DMS153 treated with DMSO at 0.1 percent for 48 hours (cell line): ENCODE measurements around the gene RPN1.
"Not testable (repeated sequence)": the region's sequence is repeated elsewhere in the genome, so short reads cannot be mapped to it uniquely, and the experiment has no call there.

ENCODE experiments used
- DNase-seq: peaks from one replicate; lab custom pipeline; 2025; ENCODE audit not compliant: unreplicated experiment; lab: John Stamatoyannopoulos, UW

RPN1 gene

DNA sequence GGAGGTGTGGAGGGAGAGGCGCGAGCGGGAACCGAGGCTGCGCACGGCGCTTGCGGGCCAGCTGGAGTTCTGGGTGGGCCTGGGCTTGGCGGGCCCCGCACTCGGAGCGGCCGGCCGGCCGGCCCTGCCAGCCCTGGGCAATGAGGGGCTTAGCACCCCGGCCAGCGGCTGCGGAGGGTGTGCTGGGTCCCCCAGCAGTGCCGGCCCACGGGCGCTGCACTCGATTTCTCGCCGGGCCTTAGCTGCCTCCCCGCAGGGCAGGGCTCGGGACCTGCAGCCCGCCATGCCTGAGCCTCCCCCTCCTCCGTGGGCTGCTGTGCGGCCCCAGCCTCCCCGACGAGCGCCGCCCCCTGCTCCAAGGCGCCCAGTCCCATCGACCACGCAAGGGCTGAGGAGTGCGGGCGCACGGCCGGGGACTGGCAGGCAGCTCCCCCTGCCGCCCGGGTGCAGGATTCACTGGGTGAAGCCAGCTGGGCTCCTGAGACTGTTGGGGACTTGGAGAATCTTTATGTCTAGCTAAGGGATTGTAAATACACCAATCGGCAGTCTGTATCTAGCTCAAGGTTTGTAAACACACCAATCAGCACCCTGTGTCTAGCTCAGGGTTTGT is 2.9 kb upstream of the RPN1 start:
- not testable (repeated sequence) for DNase-seq

DNA sequence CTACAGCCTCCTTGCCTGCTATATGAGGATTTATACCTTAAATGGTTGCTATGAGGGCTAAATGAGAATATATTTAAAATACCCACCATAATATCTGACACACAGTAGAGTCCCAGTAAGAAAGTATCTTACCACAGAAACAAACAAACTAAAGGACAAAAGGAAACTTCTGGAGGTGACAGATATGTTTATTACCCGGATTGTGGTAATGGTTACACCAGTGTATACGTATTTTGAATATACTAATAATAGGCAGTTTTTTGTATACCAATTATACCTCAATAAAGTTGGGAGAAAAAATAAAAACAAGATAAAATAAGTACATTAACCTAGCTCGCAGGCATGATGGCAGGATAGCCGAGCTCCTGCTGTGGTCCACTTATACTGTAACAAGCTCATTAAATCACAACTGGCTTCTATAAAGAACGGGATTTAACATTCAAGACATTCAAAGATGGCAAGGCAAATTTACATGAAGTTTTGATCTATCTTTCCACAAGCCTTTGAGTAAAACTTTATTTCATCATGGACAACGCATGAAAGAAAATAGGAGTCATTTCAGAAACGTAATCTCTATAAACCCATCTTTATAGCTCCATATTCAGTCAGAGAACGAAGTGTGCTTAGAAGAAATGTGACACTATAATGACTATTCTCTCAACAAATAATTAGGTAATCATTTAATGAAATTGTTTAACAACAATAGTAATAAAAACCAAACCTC is 1.5 kb downstream of the RPN1 start:
- DNase-seq: no peak

DNA sequence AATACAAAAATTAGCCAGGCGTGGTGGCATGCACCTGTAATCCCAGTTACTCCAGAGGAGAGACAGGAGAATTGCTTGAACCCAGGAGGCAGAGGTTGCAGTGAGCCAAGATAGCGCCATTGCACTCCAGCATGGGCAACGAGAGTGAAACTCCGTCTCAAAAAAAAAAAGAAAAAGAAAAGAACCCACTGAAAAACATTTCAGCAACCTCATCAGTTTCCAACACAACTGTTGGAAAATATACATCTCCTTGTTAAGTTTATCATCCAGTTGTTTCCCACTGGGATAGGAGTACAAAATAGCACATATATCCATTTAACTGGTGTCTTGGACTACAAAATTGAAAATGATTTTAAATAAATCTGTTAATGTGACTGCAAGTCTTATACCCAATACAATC is 2.2 kb downstream of the RPN1 start:
- DNase-seq: no peak

DNA sequence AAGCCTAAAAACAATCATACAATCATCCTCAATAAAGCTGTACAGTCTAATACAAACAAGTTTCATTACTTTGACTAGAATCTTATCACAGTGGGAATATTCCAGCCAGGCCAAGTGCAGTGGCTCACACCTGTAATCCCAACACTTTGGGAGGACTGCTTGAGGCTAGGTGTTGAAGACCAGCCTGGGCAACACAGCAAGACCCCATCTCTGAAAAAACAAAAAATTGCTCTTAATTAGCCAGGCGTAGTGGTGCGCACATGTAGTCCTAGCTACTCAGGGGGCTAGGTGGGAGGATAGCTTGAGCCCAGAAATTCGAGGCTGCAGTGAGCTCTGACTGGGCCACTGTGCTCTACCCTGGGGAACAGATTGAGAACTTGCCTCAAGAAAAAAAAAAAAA is 3.3 kb downstream of the RPN1 start:
- DNase-seq: no peak

DNA sequence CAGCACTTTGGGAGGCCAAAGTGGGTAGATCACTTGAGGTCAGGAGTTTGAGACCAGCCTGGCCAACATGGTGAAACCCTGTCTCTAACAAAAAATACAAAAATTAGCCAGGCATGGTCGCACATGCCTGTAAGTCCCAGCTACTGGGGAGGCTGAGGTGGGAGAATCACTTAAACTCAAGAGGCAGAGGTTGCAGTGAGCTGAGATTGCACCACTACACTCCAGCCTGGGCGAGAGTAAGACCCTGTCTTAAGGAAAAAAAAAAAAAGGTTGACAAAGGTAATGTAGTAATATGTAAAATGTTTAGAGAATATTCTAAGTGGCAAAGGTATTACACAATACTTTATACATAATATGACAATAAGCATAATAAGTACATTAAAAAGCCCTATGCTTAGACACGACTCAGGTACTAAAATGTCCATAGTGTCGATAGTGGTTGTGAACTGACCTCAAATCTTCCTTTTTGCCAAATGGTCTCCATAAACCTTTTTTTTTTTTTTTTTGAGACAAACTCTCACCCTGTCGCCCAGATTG is 16.5 kb downstream of the RPN1 start:
- no peak for DNase-seq

- DNase-seq: no peak
Measured at GRCh38 chr3:128632301-128632700, 18.3 kb downstream of the RPN1 start.

- DNase-seq: no peak
Measured at GRCh38 chr3:128629936-128630335, 20.7 kb downstream of the RPN1 start.

GRCh38 chr3:128625409-128625945 is 25.1 kb downstream of the RPN1 start:
- no peak for DNase-seq

GRCh38 chr3:128624526-128625138 is 26.0 kb downstream of the RPN1 start:
- no peak for DNase-seq

GRCh38 chr3:128623762-128624176 is 26.8 kb downstream of the RPN1 start:
- DNase-seq: no peak

DNA sequence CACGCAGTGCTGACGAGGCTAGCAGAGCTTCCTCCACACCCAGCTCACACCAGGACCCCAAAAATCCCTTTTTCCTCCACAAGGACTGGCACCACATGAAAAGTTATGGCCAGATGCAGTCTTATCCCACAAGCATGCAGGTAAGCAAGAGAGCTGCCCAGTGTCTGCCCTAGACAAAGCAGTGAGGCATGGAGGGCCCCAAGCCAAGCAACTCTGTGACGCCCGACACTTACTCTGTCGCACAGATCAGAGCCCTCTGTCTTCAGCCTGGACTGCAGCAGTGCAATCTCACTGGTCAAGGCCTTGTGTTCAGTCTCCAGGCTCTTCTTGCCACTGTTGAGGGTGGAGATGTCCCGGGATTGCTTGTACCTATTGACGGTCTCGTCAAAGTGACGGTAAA is 28.7 kb downstream of the RPN1 start:
- no peak for DNase-seq

DNA sequence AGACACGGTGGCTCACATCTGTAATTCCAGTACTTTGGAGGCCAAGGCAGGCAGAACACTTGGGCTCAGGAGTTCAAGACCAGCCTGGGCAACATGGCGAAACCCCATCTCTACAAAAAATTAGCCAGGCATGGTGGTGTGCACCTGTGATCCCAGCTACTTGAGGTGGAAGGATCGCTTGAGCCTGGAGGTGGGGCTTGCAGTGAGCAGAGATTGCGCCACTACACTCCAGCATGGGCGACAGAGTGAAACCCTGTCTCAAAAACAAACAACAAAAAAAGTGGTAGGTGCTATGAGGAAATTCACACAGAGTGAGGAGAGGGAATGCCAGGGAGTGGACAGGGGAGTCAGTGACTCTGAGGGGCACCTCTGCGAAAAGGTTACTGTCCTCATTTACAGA is 29.4 kb downstream of the RPN1 start:
- no peak for DNase-seq

DNA sequence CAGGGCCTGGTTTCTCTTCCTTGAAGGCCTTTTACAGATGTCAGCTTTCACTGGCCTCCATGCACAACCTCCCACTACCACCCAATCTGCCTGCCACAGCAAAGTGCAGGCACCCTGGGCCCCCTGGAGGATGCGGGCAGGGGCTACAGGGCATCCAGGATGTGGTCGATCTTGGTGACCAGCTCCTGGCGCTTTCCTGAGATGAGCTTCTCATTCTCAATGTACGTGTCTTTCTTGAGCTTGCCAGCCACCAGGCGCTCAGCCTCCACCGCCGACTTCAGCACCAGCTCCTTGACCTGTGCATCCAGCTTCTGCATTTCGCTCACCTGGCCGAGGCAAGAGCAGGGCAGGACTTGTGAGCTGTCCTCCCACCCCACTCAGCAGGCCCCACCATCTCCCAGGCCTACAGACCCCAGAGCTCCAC is 30.3 kb downstream of the RPN1 start:
- DNase-seq: no peak

DNA sequence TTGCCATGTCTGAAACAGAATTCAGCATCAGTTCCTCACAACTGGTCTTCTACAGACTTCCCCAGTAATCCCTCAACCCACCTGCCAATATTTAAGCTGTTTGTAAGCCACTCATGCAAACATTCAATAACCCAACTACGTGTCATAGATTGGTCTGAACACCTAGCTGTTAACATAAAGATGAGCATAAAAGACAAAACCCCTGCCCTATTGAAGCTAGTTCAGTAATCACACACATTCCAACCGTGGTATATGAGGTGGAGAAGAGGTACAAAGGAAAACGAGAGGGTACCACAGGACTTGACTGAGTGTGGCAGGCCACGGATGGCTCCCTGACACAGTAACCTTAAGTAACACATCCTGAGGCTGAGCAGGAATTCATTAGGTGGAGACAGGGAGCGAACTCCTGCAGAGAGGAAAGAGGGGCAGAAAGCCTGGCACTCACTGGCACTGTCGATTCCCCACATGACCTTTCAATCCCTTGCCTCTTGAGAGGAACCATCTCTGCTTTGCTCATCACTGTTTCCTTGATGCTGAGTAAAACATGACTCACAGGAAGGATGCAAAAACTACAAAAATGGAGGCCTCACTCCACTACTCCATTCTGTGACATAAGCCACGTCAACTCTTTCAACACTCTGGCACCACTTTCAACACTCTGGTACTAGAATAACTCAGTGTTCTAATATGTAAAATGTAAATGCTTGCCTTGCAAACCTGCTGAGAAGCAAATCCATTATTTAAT is 31.3 kb downstream of the RPN1 start:
- DNase-seq: no peak

GRCh38 chr3:128618398-128618726 is 32.3 kb downstream of the RPN1 start:
- no peak for DNase-seq

- DNase-seq: peak; percentile 96
Measured at GRCh38 chr3:128617557-128618397, 32.8 kb downstream of the RPN1 start.

DNA sequence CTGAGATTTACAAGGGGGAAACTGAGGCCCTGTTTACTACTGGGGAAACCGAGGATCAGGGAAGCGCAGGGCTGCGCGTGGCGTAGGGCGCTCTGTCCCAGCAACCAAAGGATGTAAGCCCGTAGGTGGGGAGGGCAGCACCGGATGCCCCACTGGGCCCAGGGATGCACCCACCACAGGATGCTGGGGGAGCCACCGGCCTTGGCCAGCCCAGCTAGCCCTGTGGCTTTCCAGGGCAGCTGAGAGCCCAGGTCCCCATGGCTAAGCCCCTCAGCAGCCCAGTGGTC is 33.4 kb downstream of the RPN1 start:
- DNase-seq: no peak

GRCh38 chr3:128616516-128617269 is 33.9 kb downstream of the RPN1 start:
- no peak for DNase-seq

DNA sequence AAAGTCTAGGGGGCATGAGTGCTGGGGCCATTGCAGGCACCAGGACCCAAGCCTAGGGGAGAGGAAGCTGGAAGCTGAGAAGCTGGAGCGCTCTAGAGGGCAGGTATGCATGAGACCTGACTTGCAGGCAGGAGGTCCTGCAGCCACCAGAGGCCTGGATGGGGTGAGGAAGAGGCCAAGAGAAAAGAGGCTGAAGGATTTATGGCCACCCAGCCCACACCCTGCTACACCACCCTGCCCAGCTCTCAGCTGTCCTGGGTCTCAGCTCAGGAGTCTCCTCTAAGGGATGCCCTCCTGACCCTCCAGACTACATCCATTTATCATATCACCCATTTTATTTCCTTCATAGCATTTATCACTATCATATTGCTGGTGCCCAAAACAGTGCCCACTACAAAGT is 36.5 kb downstream of the RPN1 start:
- DNase-seq: no peak
